ENCODE results near the gene MYO3B.
"Not testable (repeated sequence)": the region's sequence is repeated elsewhere in the genome, so short reads cannot be mapped to it uniquely, and the experiment has no call there.

MYO3B gene

DNA sequence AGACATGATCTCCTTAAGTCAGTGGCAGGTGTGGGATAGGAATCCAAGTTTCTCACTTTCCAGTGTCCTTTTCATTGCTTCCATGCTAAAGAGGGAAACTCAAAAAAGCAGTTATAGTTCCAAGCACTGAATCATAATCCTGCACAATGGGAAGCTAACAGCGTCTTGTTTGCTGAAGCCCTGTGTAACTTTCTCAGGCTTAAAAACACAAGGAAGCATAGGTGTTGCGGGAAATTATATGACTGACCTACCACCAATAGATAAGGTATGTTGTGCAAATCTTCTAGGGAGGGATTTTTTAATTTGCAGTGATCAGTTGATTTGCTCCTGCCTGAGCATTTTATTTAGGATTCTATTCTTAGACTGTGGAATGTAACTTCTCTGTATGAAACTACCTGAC, 250.9 kb downstream of the MYO3B start:
- TF ChIP-seq, protein P1, sequence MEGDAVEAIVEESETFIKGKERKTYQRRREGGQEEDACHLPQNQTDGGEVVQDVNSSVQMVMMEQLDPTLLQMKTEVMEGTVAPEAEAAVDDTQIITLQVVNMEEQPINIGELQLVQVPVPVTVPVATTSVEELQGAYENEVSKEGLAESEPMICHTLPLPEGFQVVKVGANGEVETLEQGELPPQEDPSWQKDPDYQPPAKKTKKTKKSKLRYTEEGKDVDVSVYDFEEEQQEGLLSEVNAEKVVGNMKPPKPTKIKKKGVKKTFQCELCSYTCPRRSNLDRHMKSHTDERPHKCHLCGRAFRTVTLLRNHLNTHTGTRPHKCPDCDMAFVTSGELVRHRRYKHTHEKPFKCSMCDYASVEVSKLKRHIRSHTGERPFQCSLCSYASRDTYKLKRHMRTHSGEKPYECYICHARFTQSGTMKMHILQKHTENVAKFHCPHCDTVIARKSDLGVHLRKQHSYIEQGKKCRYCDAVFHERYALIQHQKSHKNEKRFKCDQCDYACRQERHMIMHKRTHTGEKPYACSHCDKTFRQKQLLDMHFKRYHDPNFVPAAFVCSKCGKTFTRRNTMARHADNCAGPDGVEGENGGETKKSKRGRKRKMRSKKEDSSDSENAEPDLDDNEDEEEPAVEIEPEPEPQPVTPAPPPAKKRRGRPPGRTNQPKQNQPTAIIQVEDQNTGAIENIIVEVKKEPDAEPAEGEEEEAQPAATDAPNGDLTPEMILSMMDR (IDR thresholded peaks at IDR 0.05; ENCODE audit: insufficient read depth, low read depth, low read length, missing control alignments) = no peak
- DNase-seq (ENCODE audit: low read depth) = no peak
- H3K4me3 ChIP-seq (ENCODE audit: low read depth, low read length) = no peak overlapping the region

DNA sequence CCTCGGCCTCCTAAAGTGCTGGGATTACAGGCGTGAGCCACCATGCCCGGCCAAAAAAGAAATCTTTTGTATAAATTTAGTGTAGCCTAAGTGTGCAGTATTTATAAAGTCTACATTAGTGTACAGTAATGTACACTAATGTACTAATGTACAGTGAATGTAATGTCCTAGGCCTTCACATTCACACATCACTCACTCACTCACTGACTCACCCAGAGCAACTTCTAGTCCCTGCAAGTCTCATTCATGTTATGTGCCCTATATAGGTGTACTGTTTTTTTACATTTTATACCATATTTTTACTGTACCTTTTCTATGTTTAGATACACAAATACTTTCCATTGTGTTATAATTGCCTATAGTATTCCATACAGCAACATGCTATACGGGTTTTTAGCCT, 254.9 kb downstream of the MYO3B start:
- TF ChIP-seq, protein P1 (IDR thresholded peaks at IDR 0.05; ENCODE audit: insufficient read depth, low read depth, low read length, missing control alignments) = no peak
- H3K4me3 ChIP-seq (ENCODE audit: low read depth, low read length) = no peak overlapping the region
- DNase-seq (ENCODE audit: low read depth) = no peak

DNA sequence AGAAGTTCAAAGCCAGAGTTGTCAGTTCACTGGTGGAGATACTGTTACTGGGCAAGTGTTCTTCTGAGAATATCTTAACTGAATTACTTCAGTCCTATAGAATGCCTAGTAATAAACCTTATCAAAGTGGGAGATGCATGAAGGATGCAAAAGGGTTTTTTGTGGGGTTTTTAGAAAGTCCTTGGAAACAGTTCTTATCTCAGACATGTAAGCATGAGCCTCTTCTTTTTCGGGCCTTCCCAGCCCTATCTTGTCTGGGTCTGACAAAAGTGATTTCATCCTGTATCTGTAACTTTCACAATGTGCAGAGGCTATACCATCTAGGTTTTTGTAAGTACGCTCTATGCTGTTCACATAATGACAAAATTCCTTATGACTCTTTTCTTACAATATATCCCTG, 255.5 kb downstream of the MYO3B start:
- TF ChIP-seq, protein P1 (IDR thresholded peaks at IDR 0.05; ENCODE audit: insufficient read depth, low read depth, low read length, missing control alignments) = no peak
- no peak for DNase-seq (ENCODE audit: low read depth)
- H3K4me3 ChIP-seq (ENCODE audit: low read depth, low read length) = no peak overlapping the region

DNA sequence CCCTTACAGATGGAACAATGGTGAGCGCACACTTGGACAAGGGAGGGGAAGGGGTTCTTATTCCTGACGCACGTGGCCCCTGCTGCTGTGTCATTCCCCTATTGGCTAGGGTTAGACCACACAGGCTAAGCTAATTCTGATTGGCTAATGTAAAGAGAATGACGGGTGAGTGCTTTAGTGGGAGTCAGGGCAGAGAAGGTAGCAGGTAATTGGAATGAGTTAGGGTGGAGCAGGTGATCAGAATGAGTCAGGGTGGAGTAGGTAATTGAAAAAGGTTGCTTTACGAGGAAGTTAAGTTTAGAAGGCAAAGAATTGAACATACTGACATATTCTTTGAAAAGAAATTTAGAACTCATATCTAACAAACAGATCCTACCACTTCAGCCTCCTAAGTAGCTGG, 256.4 kb downstream of the MYO3B start:
- DNase-seq (ENCODE audit: low read depth); H3K4me3 ChIP-seq (ENCODE audit: low read depth, low read length): not testable (repeated sequence)

DNA sequence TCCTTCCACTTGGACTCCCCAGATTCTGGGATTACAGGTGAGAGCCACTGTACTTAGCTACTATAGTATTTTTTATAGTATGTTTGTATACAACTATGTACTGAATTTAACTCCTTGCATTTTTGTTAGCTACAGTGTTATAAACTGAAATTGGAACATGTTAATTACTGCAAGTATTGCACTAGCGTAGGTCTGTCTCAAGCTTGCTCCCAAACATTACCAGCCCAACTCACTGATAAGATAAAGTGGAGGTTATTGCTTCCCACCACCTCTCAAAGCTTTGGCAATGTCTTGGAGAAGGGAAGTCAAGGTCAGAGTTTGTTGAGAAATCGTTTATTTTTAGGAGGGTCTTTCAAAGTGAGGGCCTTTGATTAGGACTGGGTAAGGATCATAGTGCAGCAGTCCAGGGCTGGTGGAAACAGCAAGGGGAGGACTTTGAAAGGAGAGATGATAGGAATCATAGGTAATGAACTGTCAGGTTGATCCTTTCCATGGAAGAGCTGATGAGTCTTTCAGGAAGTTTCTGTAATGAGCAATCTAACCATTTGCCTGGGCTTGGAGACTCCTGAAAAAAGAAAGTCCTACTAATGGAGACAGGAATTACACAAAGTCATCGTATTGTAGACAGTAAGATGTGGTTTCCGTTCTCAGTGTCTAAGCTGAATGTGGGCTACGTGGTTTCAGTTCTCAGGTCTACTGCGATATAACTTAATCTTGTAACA, 257.1 kb downstream of the MYO3B start:
- H3K4me3 ChIP-seq (ENCODE audit: low read depth, low read length) = no peak overlapping the region
- TF ChIP-seq, protein P1 (IDR thresholded peaks at IDR 0.05; ENCODE audit: insufficient read depth, low read depth, low read length, missing control alignments) = no peak
- peak; percentile 52 for DNase-seq (ENCODE audit: low read depth)

DNA sequence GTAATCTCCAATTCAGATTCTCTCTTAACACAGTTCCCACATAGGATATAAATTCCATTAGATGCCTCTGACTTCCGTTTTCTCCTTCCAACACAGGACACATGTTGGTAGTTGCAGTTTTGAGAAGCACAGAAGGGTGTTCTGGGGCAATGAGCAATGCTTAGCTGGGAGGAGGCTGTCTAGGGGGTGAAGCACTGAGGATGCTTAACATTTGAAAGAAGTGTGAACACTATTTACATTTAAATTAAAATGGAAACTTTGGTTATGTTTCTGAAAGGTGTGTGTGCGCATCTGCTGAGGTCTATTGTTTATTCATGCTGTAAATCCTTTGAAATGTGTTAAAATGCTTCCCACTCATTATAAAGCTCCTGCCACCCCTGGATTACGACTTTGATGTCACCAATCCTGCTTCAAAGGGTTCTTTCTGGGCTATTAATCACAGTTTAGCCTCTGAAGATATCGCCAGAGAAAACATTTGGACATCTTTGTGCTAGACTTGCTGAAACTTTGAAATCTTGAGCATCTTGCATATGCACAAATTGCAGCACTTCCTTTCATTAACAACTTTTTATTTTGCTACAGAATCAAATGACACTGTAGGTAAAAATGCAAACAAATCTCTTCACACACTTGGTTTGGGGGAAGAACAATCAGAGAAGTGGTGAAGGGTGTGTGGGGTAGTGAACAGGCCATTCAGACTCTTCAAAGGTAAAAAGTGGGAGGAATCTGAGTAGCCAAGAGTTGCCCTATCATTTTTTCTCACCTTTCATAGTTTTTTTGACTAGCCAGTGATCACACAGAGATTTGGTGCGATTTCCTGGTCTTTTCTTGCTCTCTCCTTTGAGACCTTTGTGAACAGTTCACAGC, 258.4 kb downstream of the MYO3B start:
- TF ChIP-seq, protein P1 (IDR thresholded peaks at IDR 0.05; ENCODE audit: insufficient read depth, low read depth, low read length, missing control alignments) = no peak
- DNase-seq (ENCODE audit: low read depth) = no peak
- no peak overlapping the region for H3K4me3 ChIP-seq (ENCODE audit: low read depth, low read length)

DNA sequence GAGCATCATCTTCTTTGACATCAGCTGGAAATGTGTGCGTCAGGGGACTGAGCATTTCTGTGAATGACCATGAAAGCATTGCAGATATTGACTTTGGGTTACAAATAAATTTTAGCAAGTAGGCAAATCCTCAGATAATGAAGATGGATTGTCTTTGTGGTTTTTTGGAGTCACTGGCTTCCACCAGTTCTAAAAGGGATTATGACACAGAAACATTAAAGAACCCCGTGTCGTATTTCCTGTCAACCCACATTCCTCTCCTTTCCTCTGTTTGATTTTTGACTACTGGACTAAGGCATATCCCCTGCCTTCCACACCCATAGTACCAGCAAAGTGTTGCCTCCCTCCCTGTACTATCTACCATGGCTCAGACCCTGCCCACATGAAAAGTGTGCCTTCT, 268.1 kb downstream of the MYO3B start:
- H3K4me3 ChIP-seq (ENCODE audit: low read depth, low read length) = no peak overlapping the region
- no peak for DNase-seq (ENCODE audit: low read depth)
- TF ChIP-seq, protein P1 (IDR thresholded peaks at IDR 0.05; ENCODE audit: insufficient read depth, low read depth, low read length, missing control alignments) = no peak

Data from GM12865 (cell line).